ENCODE measurements around the gene ZFAND2B.

- TF ChIP-seq CTCF (IDR thresholded peaks at IDR 0.05; ENCODE audit: low read depth, low read length) (no peak), EZH2phosphoT487 (IDR thresholded peaks at IDR 0.05; ENCODE audit: low read depth) (no peak)
Measured at GRCh38 chr2:219158586-219158985, 48.0 kb upstream of the ZFAND2B start.

Measured in OCI-LY3 (cell line).